Measurements from ENCODE around the gene TMEM184B.

GRCh38 chr22:38273135-38273826, 471 bp upstream of the TMEM184B start:
- TF ChIP-seq CTCF (IDR thresholded peaks at IDR 0.05) (no peak), POLR2A (IDR thresholded peaks at IDR 0.05) (no peak), EP300 (IDR thresholded peaks at IDR 0.05) (no peak)

Measured in ovary (tissue), 3 donors.